ENCODE data around the gene COTL1.
"Not testable (repeated sequence)": the region's sequence is repeated elsewhere in the genome, so short reads cannot be mapped to it uniquely, and the experiment has no call there.

COTL1 gene

GRCh38 chr16:84632862-84633261 is 15.0 kb upstream of the COTL1 start:
- DNase-seq (ENCODE audit: low spot score); H3K36me3 Mint-ChIP-seq (ENCODE audit: low read depth); H3K4me3 Mint-ChIP-seq; H3K27ac Mint-ChIP-seq; H3K9me3 Mint-ChIP-seq: not testable (repeated sequence)
- H3K4me1 Mint-ChIP-seq (ENCODE audit: low read depth) = peaks cover 14% of the 10 kb centered on the region
- H3K27me3 Mint-ChIP-seq (ENCODE audit: low read depth) = peaks cover 22% of the 10 kb centered on the region

- Mint-ChIP-seq H3K27ac (no peak overlapping the region), H3K27me3 (ENCODE audit: low read depth) (peaks cover 23% of the 10 kb centered on the region), H3K4me3 (peak overlapping the region; percentile 6), H3K4me1 (ENCODE audit: low read depth) (peaks cover 11% of the 10 kb centered on the region), H3K36me3 (ENCODE audit: low read depth) (no peaks in the 10 kb centered on the region), H3K9me3 (no peaks in the 10 kb centered on the region)
- no peak for DNase-seq (ENCODE audit: low spot score)
Measured at GRCh38 chr16:84631886-84632285, 14.0 kb upstream of the COTL1 start.

DNA sequence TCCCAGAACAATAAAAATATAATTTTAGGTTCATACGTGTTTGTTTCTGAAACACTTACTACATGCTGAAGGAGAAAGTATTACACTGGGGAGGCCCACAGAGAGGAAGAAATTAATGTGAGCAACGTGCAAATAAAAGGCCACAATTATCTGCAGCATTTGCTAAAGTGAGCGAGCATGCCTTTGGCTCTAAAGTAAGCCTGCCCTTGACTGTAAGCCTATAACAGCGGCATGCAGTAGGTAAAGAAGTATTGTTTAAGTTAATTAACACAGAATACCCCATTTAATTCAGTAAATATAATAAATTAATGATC is 13.2 kb upstream of the COTL1 start:
- H3K4me3 Mint-ChIP-seq = peak overlapping the region; percentile 19
- peaks cover 11% of the 10 kb centered on the region for H3K4me1 Mint-ChIP-seq (ENCODE audit: low read depth)
- H3K36me3 Mint-ChIP-seq (ENCODE audit: low read depth) = no peaks in the 10 kb centered on the region
- peaks cover 23% of the 10 kb centered on the region for H3K27me3 Mint-ChIP-seq (ENCODE audit: low read depth)
- no peaks in the 10 kb centered on the region for H3K9me3 Mint-ChIP-seq
- no peak for DNase-seq (ENCODE audit: low spot score)
- no peak overlapping the region for H3K27ac Mint-ChIP-seq

- peak overlapping the region; percentile 19 for H3K4me3 Mint-ChIP-seq
- H3K36me3 Mint-ChIP-seq (ENCODE audit: low read depth) = no peaks in the 10 kb centered on the region
- peaks cover 11% of the 10 kb centered on the region for H3K4me1 Mint-ChIP-seq (ENCODE audit: low read depth)
- peak overlapping the region; percentile 67 for H3K27ac Mint-ChIP-seq
- H3K9me3 Mint-ChIP-seq = no peaks in the 10 kb centered on the region
- no peak for DNase-seq (ENCODE audit: low spot score)
- peaks cover 26% of the 10 kb centered on the region for H3K27me3 Mint-ChIP-seq (ENCODE audit: low read depth)
Measured at GRCh38 chr16:84630446-84631152, 12.7 kb upstream of the COTL1 start.

- Mint-ChIP-seq H3K36me3 (ENCODE audit: low read depth) (no peaks in the 10 kb centered on the region), H3K27ac (no peak overlapping the region), H3K27me3 (ENCODE audit: low read depth) (peaks cover 24% of the 10 kb centered on the region), H3K4me3 (no peak overlapping the region), H3K4me1 (ENCODE audit: low read depth) (peaks cover 11% of the 10 kb centered on the region), H3K9me3 (no peaks in the 10 kb centered on the region)
- no peak for DNase-seq (ENCODE audit: low spot score)
Measured at GRCh38 chr16:84630009-84630408, 12.1 kb upstream of the COTL1 start.

DNA sequence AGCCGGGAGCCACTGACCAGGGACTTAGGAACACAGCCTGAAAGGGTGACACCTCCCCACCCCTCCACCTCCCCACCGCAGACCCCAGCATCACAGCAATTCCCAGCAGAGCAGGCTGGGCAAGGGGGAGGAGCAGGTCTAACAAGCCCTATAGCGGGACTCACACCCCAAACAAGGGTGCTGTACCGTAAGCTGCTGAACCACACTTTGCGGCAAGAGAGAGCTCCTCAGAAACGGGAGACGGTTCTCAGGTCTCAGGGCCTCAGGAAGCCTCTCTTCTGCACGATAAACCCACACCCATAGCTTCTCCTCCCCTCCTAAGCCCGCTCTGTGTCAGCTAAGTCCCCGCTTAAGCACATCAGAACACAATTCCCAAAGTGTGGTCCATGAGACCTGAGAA is 11.7 kb upstream of the COTL1 start:
- peaks cover 11% of the 10 kb centered on the region for H3K4me1 Mint-ChIP-seq (ENCODE audit: low read depth)
- no peak overlapping the region for H3K4me3 Mint-ChIP-seq
- no peaks in the 10 kb centered on the region for H3K36me3 Mint-ChIP-seq (ENCODE audit: low read depth)
- no peak for DNase-seq (ENCODE audit: low spot score)
- no peaks in the 10 kb centered on the region for H3K9me3 Mint-ChIP-seq
- peaks cover 25% of the 10 kb centered on the region for H3K27me3 Mint-ChIP-seq (ENCODE audit: low read depth)
- H3K27ac Mint-ChIP-seq = no peak overlapping the region

DNA sequence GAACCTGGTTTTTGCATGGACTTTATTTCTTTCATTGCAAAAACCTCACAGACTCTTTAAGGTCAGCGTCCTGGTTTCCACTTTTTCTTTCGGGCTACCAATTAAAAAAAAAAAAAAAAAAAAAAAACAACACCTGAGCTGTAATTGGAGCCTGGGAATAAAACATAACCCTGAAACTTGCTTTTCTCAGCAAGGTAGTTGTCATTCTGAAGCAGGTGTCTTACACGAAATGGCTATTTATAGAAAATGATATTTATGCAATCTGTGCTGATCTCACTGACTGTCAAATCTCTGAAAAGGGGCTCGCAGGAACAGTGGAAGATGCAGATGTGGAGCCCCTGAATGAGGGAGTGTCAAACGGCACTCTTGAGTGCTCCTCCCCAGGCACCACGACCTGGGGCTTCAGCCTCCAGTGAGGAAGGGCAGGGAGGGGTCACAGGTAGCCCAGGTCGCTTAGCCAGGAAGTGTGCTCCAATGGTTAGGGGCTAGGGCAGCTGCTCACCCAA is 10.4 kb upstream of the COTL1 start:
- Mint-ChIP-seq H3K9me3 (no peaks in the 10 kb centered on the region), H3K4me3 (no peak overlapping the region), H3K27ac (no peak overlapping the region), H3K36me3 (ENCODE audit: low read depth) (no peaks in the 10 kb centered on the region), H3K4me1 (ENCODE audit: low read depth) (peaks cover 11% of the 10 kb centered on the region), H3K27me3 (ENCODE audit: low read depth) (peaks cover 21% of the 10 kb centered on the region)
- no peak for DNase-seq (ENCODE audit: low spot score)

- Mint-ChIP-seq H3K27me3 (ENCODE audit: low read depth) (peaks cover 13% of the 10 kb centered on the region), H3K4me1 (ENCODE audit: low read depth) (peaks cover 10% of the 10 kb centered on the region), H3K36me3 (ENCODE audit: low read depth) (no peaks in the 10 kb centered on the region), H3K4me3 (no peak overlapping the region), H3K27ac (no peak overlapping the region), H3K9me3 (no peaks in the 10 kb centered on the region)
- DNase-seq (ENCODE audit: low spot score) = no peak
Measured at GRCh38 chr16:84625556-84625955, 7.7 kb upstream of the COTL1 start.

DNA sequence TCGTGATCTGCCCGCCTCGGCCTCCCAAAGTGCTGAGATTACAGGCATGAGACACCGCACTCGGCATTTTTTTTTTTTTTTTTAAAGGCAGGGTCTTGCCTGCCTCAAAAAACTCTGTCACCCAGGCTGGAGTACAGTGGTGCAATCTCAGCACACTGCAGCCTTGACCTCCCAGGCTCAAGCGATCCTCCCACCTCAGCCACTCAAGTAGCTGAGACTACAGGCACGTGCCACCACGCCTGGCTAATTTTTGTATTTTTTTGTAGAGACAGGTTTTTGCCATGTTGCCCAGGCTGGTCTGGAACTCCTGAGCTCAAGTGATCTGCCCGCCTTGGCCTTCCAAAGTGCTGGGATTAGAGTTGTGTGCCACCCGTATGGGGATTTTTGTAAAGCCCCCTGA is 3.0 kb upstream of the COTL1 start:
- not testable (repeated sequence) for H3K9me3 Mint-ChIP-seq; DNase-seq (ENCODE audit: low spot score); H3K4me3 Mint-ChIP-seq; H3K27ac Mint-ChIP-seq
- Mint-ChIP-seq H3K36me3 (ENCODE audit: low read depth) (peaks cover 12% of the 10 kb centered on the region), H3K4me1 (ENCODE audit: low read depth) (peaks cover 21% of the 10 kb centered on the region), H3K27me3 (ENCODE audit: low read depth) (peaks cover 20% of the 10 kb centered on the region)

DNA sequence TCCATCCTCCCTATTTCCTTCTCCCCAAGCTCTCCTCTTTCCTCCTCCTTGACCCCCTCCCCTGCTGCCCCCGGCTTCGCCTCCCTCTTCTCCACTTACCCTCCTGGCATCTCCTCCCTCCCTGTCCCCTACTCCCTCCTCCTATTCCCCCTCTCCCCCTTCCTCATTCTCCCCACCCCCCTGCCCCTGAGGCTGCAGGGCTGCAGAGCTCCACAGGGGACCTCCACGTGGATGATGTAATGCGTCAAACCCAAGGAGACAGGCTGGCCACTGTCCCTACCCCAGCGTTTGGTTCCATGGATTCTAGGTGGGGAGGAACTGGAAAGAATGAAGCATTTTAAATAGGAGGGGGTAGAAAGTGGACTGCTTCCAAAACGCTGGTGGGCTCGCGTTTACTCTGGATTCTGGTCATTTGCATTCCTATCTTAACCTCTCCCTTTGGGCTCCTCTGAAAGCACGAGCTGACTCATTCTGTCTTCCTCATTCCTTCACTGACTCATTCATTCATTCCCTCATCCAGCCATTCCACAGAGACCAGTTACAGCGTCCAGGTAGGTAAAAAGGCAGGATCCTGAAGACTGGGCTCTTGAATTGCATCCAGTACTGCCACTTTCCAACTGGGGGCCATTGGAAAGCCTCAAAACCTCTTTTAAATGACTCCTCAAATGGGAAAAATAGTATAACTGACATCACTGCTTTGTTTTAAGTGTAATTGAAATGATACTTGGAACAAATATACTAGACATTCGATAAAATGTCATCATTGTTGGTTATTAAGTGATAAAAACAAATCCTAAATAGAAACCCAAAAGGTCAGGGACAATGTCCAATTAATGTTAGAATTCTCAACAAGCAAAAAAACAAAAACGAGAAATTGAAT is 943 bp upstream of the COTL1 start:
- DNase-seq (ENCODE audit: low spot score) = no peak
- H3K27ac Mint-ChIP-seq = no peak overlapping the region
- H3K4me1 Mint-ChIP-seq (ENCODE audit: low read depth) = peaks cover 39% of the 10 kb centered on the region

DNA sequence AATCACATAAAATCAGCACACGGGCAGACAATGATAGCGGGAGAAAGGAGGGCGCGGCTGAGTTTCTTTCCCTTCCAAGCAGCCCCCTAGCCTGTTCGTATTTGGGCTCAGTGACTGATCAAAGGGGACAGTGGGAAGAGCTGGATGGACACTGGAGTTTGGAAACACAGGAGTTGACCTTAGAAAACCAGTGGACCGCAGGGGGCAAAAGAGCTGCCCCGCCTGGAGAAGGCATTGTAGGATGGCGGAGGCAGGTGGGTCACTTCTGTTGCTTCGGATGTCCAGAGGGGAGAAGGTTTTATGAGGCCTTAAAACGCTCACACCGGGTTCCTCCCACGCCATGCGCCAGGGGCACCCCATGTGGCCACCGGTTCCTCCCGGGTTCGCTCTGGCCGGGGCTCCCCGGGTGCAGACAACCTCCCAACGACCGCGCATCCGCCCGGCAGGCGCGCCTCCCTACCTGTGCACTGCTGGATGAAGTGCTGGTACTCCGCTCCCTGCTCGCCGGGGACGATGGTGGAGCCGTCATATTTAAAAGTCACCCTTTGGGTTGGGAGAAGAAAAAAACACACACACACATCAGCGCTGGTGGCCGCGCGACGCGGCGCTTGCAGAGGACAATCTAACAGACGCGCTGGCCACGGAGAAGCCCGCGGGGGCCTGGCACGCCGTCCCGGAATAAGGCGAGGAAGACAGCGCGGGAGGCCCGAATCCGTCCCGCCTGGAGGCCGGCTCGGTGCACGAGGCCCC is 662 bp downstream of the COTL1 start:
- Mint-ChIP-seq H3K27me3 (ENCODE audit: low read depth) (peaks cover 11% of the 10 kb centered on the region), H3K4me3 (peak overlapping the region; percentile 99), H3K4me1 (ENCODE audit: low read depth) (peaks cover 45% of the 10 kb centered on the region), H3K27ac (peak overlapping the region; percentile 87), H3K9me3 (no peaks in the 10 kb centered on the region), H3K36me3 (ENCODE audit: low read depth) (peaks cover 45% of the 10 kb centered on the region)
- peak; percentile 53 for DNase-seq (ENCODE audit: low spot score)

More for the DNA sequence above, 943 bp upstream of the COTL1 start:
- H3K27me3 Mint-ChIP-seq (ENCODE audit: low read depth) = peaks cover 11% of the 10 kb centered on the region
- H3K36me3 Mint-ChIP-seq (ENCODE audit: low read depth) = peaks cover 33% of the 10 kb centered on the region
- H3K9me3 Mint-ChIP-seq = no peaks in the 10 kb centered on the region
- peak overlapping the region; percentile 77 for H3K4me3 Mint-ChIP-seq

GRCh38 chr16:84616515-84616914 is 1.4 kb downstream of the COTL1 start:
- DNase-seq (ENCODE audit: low spot score) = no peak
- peaks cover 52% of the 10 kb centered on the region for H3K36me3 Mint-ChIP-seq (ENCODE audit: low read depth)

DNA sequence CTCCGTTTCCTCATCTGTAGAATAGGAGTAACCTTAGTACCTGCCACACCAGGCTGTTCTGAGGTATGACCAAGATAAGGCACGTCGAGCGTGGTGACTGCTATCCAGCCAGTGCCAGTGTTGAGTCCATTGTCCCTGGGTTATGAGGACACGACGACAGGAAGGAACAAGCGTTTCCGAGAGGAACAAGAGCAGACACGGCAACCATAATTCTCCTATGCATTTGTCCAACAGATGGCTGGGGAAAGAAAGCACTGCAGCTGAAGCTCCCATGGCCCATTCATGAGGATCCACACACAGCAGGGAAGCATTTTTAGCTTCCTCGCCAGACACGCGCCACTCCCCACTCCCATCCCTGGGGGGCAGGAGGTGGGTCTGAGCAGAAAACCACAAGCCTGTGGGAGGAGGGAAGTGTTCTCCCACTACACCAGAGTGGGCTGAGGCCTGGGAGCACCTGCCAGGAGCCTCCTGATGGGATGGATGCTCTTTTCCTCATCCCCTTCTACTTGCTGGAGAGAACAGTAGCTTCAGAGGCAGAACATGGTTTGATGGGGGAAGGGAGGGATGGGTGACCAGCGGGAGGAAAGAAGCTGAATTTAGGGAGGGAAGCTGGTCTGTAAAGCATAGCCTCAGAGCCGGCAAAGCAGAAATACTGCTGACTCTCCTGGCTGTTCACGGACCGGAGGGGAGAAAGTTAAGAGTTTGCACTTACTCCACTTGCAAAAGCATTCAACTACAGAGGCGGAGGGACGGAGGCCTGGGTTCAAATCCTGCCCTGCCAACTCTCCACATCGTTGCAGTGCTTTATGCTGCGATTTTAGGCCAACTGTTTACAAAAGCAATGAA is 2.7 kb downstream of the COTL1 start:
- Mint-ChIP-seq H3K27me3 (ENCODE audit: low read depth) (peaks cover 11% of the 10 kb centered on the region), H3K4me3 (peak overlapping the region; percentile 99), H3K9me3 (peaks cover 9% of the 10 kb centered on the region), H3K27ac (peak overlapping the region; percentile 84), H3K4me1 (ENCODE audit: low read depth) (peaks cover 59% of the 10 kb centered on the region), H3K36me3 (ENCODE audit: low read depth) (peaks cover 65% of the 10 kb centered on the region)
- no peak for DNase-seq (ENCODE audit: low spot score)

More at GRCh38 chr16:84616515-84616914, 1.4 kb downstream of the COTL1 start:
- peaks cover 11% of the 10 kb centered on the region for H3K27me3 Mint-ChIP-seq (ENCODE audit: low read depth)
- H3K9me3 Mint-ChIP-seq = no peaks in the 10 kb centered on the region
- peaks cover 47% of the 10 kb centered on the region for H3K4me1 Mint-ChIP-seq (ENCODE audit: low read depth)
- peak overlapping the region; percentile 87 for H3K27ac Mint-ChIP-seq
- H3K4me3 Mint-ChIP-seq = peak overlapping the region; percentile 99

All from T-helper 2 cell treated with Interferon-gamma antibody and Interleukin-4, amounts not matched to agents 5 μg/mL and 100 μg/mL, for 36 hours (primary cell).